H1 (cell line): ENCODE data around the gene ORMDL1. TPM values are rescaled to one million over a fixed set of nuclear protein-coding genes. Genes with fewer than 3 reads are reported as not detected.

Source experiments
- MAFK ChIP-seq: IDR thresholded peaks from 2 replicates; pipeline ENCODE4 v1.6.1; 2012; ENCODE audit warnings: low read depth, mild to moderate bottlenecking, improper control_type of control experiment, low read length
- RXRA ChIP-seq: IDR thresholded peaks from 2 replicates; pipeline ENCODE4 v1.6.1; 2011; ENCODE audit warnings: low read depth, mild to moderate bottlenecking, low read length, moderate library complexity; ENCODE audit not compliant: insufficient read depth
- polyA plus RNA-seq, 7 experiments: library from polyadenylated mRNA; depleted of rRNA in 3 of 7; stranded (reverse) in 5 of 7; unstranded in 2 of 7; fragments of >200 nt in 5 of 7; fragments of 200-250 nt in 2 of 7; gene quantifications; 1 replicate in 5 of 7; 2 replicates in 1 of 7; 4 replicates in 1 of 7; pipeline versions ENCODE4 v1.2.1 to v1.2.3, GENCODE V29; 2011 to 2013; ENCODE audit warnings: missing spikeins in 2 of 7, mixed read lengths in 2 of 7
- total RNA-seq: library from RNA; stranded (reverse); fragmentation: NEBNext Ultra II Directional; extraction: Animal tissue kit (Norgen Biotek cat#: 25700); gene quantifications from 2 replicates; pipeline ENCODE4 v1.2.1, GENCODE V29; 2021
- TF ChIP-seq, protein P1 (sequence below), 3 experiments: IDR thresholded peaks; 1 replicate in 2 of 3; 2 replicates in 1 of 3; pipeline versions ENCODE4 v1.5.1 to v1.6.1; 2011; ENCODE audit warnings: low read length in 3 of 3, mild to moderate bottlenecking in 3 of 3, inconsistent platforms in 2 of 3, low read depth in 1 of 3, moderate library complexity in 1 of 3; ENCODE audit not compliant: insufficient read depth in 1 of 3; ENCODE audit errors: control extremely low read depth in 1 of 3

Gene ORMDL1
- total and polyA plus RNA-seq, 2 of the 8 experiments (the other 6 are each of a cell fraction or from before 2014, with no cell fraction given), result 34.9 to 58.1 TPM

DNA sequence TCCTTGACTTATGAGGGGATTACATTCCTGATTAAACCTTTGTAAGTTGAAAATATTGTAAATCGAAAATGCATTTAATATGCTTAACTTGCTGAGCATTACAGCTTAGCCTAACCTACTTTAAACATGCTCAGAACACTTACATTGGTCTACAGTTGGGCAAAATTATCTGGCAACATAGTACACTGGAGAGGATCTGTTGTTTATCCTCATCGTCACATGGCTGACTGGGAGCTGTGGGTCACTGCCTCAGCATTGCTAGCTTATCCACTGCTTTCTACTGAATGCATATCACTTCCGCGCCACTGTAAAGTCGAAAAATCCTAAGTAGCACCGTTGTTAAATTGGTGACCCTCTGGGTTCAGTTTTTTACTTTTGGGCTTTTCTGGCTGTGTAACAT is 13.8 kb upstream of the ORMDL1 start (continued):
- TF ChIP-seq RXRA (no peak), MAFK (no peak)
- TF ChIP-seq, protein P1, sequence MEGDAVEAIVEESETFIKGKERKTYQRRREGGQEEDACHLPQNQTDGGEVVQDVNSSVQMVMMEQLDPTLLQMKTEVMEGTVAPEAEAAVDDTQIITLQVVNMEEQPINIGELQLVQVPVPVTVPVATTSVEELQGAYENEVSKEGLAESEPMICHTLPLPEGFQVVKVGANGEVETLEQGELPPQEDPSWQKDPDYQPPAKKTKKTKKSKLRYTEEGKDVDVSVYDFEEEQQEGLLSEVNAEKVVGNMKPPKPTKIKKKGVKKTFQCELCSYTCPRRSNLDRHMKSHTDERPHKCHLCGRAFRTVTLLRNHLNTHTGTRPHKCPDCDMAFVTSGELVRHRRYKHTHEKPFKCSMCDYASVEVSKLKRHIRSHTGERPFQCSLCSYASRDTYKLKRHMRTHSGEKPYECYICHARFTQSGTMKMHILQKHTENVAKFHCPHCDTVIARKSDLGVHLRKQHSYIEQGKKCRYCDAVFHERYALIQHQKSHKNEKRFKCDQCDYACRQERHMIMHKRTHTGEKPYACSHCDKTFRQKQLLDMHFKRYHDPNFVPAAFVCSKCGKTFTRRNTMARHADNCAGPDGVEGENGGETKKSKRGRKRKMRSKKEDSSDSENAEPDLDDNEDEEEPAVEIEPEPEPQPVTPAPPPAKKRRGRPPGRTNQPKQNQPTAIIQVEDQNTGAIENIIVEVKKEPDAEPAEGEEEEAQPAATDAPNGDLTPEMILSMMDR (IDR thresholded peaks at IDR 0.05; ENCODE audit: control extremely low read depth in 1 of 3, insufficient read depth in 1 of 3, low read depth in 1 of 3, low read length in 3 of 3), result no peak
